B cell (primary cell): ENCODE measurements around the gene DSCAML1.

Source experiments
- EZH2 ChIP-seq: IDR thresholded peaks from 2 replicates; pipeline ENCODE4 v1.6.1; 2012; ENCODE audit warnings: borderline replicate concordance, low read depth, mild to moderate bottlenecking, moderate library complexity, low read length; ENCODE audit not compliant: insufficient read depth, poor library complexity, severe bottlenecking
- TF ChIP-seq, protein P1 (sequence below): fragments of 200-600 bp; IDR thresholded peaks from one replicate; pipeline ENCODE4 v1.8.0; 2022; ENCODE audit warnings: antibody characterized with exemption, mild to moderate bottlenecking

DNA sequence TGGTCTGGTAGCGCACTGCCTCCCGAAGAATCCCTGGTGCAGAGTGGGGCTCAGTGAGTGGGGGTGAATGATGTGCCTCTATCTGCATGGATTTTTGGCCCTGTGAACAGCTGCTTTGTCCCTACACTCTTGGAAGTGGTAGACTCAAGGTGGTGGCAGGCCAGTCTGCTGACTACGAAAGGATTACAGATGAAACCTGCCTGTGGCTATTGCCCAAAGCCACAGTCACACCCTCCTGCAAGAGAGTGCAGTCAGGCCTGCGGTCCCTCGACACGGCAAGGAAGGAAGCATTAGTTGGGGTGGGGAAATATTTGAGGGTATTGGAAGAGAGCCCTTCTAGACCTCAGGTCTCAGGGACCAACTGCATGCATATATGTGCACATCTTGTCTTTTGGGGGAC is 63.7 kb downstream of the DSCAML1 start:
- TF ChIP-seq, protein P1, sequence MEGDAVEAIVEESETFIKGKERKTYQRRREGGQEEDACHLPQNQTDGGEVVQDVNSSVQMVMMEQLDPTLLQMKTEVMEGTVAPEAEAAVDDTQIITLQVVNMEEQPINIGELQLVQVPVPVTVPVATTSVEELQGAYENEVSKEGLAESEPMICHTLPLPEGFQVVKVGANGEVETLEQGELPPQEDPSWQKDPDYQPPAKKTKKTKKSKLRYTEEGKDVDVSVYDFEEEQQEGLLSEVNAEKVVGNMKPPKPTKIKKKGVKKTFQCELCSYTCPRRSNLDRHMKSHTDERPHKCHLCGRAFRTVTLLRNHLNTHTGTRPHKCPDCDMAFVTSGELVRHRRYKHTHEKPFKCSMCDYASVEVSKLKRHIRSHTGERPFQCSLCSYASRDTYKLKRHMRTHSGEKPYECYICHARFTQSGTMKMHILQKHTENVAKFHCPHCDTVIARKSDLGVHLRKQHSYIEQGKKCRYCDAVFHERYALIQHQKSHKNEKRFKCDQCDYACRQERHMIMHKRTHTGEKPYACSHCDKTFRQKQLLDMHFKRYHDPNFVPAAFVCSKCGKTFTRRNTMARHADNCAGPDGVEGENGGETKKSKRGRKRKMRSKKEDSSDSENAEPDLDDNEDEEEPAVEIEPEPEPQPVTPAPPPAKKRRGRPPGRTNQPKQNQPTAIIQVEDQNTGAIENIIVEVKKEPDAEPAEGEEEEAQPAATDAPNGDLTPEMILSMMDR: no peak
- TF ChIP-seq EZH2: no peak
